NAMALWA (cell line): ENCODE measurements around the gene SH3TC2.

Source experiments
- DNase-seq: peaks from one replicate; pipeline ENCODE4 v3.0.0-alpha.2; 2015; ENCODE audit warnings: low spot score

The SH3TC2 gene

GRCh38 chr5:148969291-148969690, 93.6 kb downstream of the SH3TC2 start:
- no peak for DNase-seq

- DNase-seq = no peak
Measured at GRCh38 chr5:148968311-148968710, 94.6 kb downstream of the SH3TC2 start.

- DNase-seq = no peak
Measured at GRCh38 chr5:148967783-148968182, 95.1 kb downstream of the SH3TC2 start.

GRCh38 chr5:148966938-148967337, 95.9 kb downstream of the SH3TC2 start:
- DNase-seq = no peak

GRCh38 chr5:148966348-148966747, 96.5 kb downstream of the SH3TC2 start:
- DNase-seq = no peak

GRCh38 chr5:148965511-148966265, 97.2 kb downstream of the SH3TC2 start:
- DNase-seq = no peak

- peak; percentile 20 for DNase-seq
Measured at GRCh38 chr5:148963664-148964063, 99.2 kb downstream of the SH3TC2 start.

GRCh38 chr5:148962761-148963324, 100.0 kb downstream of the SH3TC2 start:
- no peak for DNase-seq

- no peak for DNase-seq
Measured at GRCh38 chr5:148962200-148962550, 100.7 kb downstream of the SH3TC2 start.

GRCh38 chr5:148961261-148962199, 101.3 kb downstream of the SH3TC2 start:
- no peak for DNase-seq

- no peak for DNase-seq
Measured at GRCh38 chr5:148960070-148960769, 102.6 kb downstream of the SH3TC2 start.

- peak; percentile 69 for DNase-seq
Measured at GRCh38 chr5:148957591-148958202, 105.2 kb downstream of the SH3TC2 start.

- DNase-seq = no peak
Measured at GRCh38 chr5:148956477-148957385, 106.1 kb downstream of the SH3TC2 start.
